A549 (cell line): ENCODE measurements around the gene STAB2. TPM values are rescaled to one million over a fixed set of nuclear protein-coding genes. Genes with fewer than 3 reads are reported as not detected.

Experiments used
- ATAC-seq, 2 experiments: fragments of 200-7000 bp in 1 of 2; fragments of >200 bp in 1 of 2; cut with Nextera tagmentation in 1 of 2; cut with Tn5 transposase in 1 of 2; 3 replicates each; pipeline versions ENCODE4 v1.8.0 to v1.9.1; 2018 to 2020; ENCODE audit warnings: mild to moderate bottlenecking in 1 of 2, moderate library complexity in 1 of 2
- CTCF ChIA-PET: fragments of 300-600 bp; sonication (Branson Sonifier 250); formaldehyde crosslinking; extraction: SDS; loops from one replicate; lab custom pipeline; 2021; ENCODE audit warnings: antibody characterized with exemption, inconsistent platforms; lab: Yijun Ruan, JAX
- POLR2A ChIA-PET: fragments of 350-600 bp; formaldehyde crosslinking; extraction: SDS; loops from one replicate; lab custom pipeline; 2021; ENCODE audit warnings: antibody characterized with exemption, inconsistent platforms; lab: Yijun Ruan, JAX
- DNase-seq, 2 experiments: peaks; one replicate each; pipeline versions ENCODE4 v3.0.0 to v3.0.0-alpha.2; 2011 to 2016; ENCODE audit warnings: low read depth in 1 of 2, low spot score in 1 of 2
- FAIRE-seq: peaks from 2 replicates; lab custom pipeline; 2011; peaks lifted over from hg19 to GRCh38; lab: Jason Lieb, UNC
- H3K27ac ChIP-seq, 2 experiments: fragments of >200 bp; sonication (Bioruptor Twin); formaldehyde crosslinking; 3 replicates each; pipeline ENCODE4 v1.5.1; 2016 to 2017
- H3K4me1 ChIP-seq: fragments of >200 bp; sonication (Bioruptor Twin); formaldehyde crosslinking; 3 replicates; pipeline ENCODE4 v1.6.1; 2016
- H3K4me2 ChIP-seq: fragments of >200 bp; sonication (Bioruptor Twin); formaldehyde crosslinking; 3 replicates; pipeline ENCODE4 v1.6.1; 2016
- H3K4me3 ChIP-seq: fragments of >200 bp; sonication (Bioruptor Twin); formaldehyde crosslinking; 3 replicates; pipeline ENCODE4 v1.5.1; 2016
- H3K9me3 ChIP-seq: fragments of >200 bp; sonication (Bioruptor Twin); formaldehyde crosslinking; 3 replicates; pipeline ENCODE4 v1.6.1; 2016
- CBX2 ChIP-seq: fragments of 200-600 bp; sonication (generic); IDR thresholded peaks from 2 replicates; pipeline ENCODE4 v1.6.1; 2016; ENCODE audit warnings: low read depth, mild to moderate bottlenecking, borderline replicate concordance
- CBX8 ChIP-seq: fragments of 200-600 bp; sonication (generic); IDR thresholded peaks from 2 replicates; pipeline ENCODE4 v1.6.1; 2016
- CHD2 ChIP-seq: fragments of 150-350 bp; IDR thresholded peaks from 2 replicates; pipeline ENCODE4 v1.6.1; 2014; ENCODE audit warnings: low read length; ENCODE audit not compliant: partially characterized antibody
- EHMT2 ChIP-seq: fragments of 200-600 bp; sonication (generic); IDR thresholded peaks from 2 replicates; pipeline ENCODE4 v1.6.1; 2016; ENCODE audit warnings: antibody characterized with exemption, low read depth, mild to moderate bottlenecking, moderate library complexity
- ESRRA ChIP-seq: fragments of 150-350 bp; IDR thresholded peaks from 2 replicates; pipeline ENCODE4 v1.6.1; 2014; ENCODE audit warnings: mild to moderate bottlenecking, low read length, borderline replicate concordance
- HOXA7 ChIP-seq: fragments of 250-450 bp; sonication (Bioruptor Pico); IDR thresholded peaks from 2 replicates; pipeline ENCODE4 v1.5.0; 2020; ENCODE audit warnings: mild to moderate bottlenecking, moderate library complexity
- HOXB13 ChIP-seq: fragments of 250-450 bp; sonication (Bioruptor Pico); IDR thresholded peaks from 2 replicates; pipeline ENCODE4 v1.5.0; 2020; ENCODE audit warnings: low read depth, mild to moderate bottlenecking, moderate library complexity
- HOXB5 ChIP-seq: fragments of 250-450 bp; sonication (Bioruptor Pico); IDR thresholded peaks from 2 replicates; pipeline ENCODE4 v1.5.0; 2020; ENCODE audit warnings: mild to moderate bottlenecking, moderate library complexity
- MAFK ChIP-seq: fragments of 450-650 bp; IDR thresholded peaks from 2 replicates; pipeline ENCODE4 v1.6.1; 2014; ENCODE audit not compliant: partially characterized antibody
- NPAS2 ChIP-seq: fragments of 250-450 bp; sonication (Bioruptor Pico); IDR thresholded peaks from 2 replicates; pipeline ENCODE4 v1.8.0; 2022; ENCODE audit warnings: mild to moderate bottlenecking, moderate library complexity, borderline replicate concordance
- POLR2AphosphoS2 ChIP-seq: conservative IDR thresholded peaks from 2 replicates; pipeline ENCODE4 v1.6.1; 2012; ENCODE audit warnings: low read length, improper control_type of control experiment, inconsistent platforms
- RCOR1 ChIP-seq: fragments of 150-350 bp; IDR thresholded peaks from 2 replicates; pipeline ENCODE4 v1.6.1; 2014; ENCODE audit warnings: antibody characterized with exemption, low read length, low read depth
- RFX5 ChIP-seq: fragments of 450-650 bp; IDR thresholded peaks from 2 replicates; pipeline ENCODE4 v1.7.1; 2014; ENCODE audit warnings: antibody characterized with exemption, mild to moderate bottlenecking, moderate library complexity
- RNF2 ChIP-seq: fragments of 200-600 bp; sonication (generic); IDR thresholded peaks from 2 replicates; pipeline ENCODE4 v1.6.1; 2016; ENCODE audit warnings: low read depth, mild to moderate bottlenecking, antibody characterized with exemption, moderate library complexity, borderline replicate concordance
- TP53 ChIP-seq: fragments of 250-450 bp; sonication (Bioruptor Pico); IDR thresholded peaks from 2 replicates; pipeline ENCODE4 v1.5.0; 2021; ENCODE audit warnings: mild to moderate bottlenecking, moderate library complexity
- ZC3H11A ChIP-seq: fragments of 450-650 bp; IDR thresholded peaks from 2 replicates; pipeline ENCODE4 v1.6.1; 2014; ENCODE audit warnings: antibody characterized with exemption, mild to moderate bottlenecking
- WGBS: methylation state at CpG from one replicate; pipeline ENCODE4 v1.1.6; 2017; ENCODE audit errors: missing lambda C conversion rate; 5-methylcytosine and 5-hydroxymethylcytosine counted together
- polyA plus RNA-seq, 4 experiments: library from polyadenylated mRNA; depleted of rRNA in 3 of 4; stranded (reverse); fragments of >200 nt; fragmentation: RNase III in 1 of 4; extraction: RNeasy Plus Mini Kit Qiagen cat#74134 plus additional on column Dnase treatment in 1 of 4; gene quantifications; 2 replicates in 3 of 4; 3 replicates in 1 of 4; pipeline ENCODE4 v1.2.3, GENCODE V29; 2011 to 2017
- TF ChIP-seq, protein P1 (sequence below): fragments of 450-650 bp; IDR thresholded peaks from 2 replicates; pipeline ENCODE4 v1.6.1; 2014; ENCODE audit warnings: antibody characterized with exemption
- TF ChIP-seq, protein P2 (sequence below): IDR thresholded peaks from 2 replicates; pipeline ENCODE4 v1.6.1; 2012; ENCODE audit warnings: low read depth, borderline replicate concordance
- TF ChIP-seq, protein P3 (sequence below): fragments of >200 bp; sonication (Bioruptor Twin); formaldehyde crosslinking; IDR thresholded peaks from 2 replicates; pipeline ENCODE4 v1.6.1; 2016
- TF ChIP-seq, protein P4 (sequence below): fragments of >200 bp; sonication (Bioruptor Twin); formaldehyde crosslinking; IDR thresholded peaks from 3 replicates; pipeline ENCODE4 v1.6.1; 2016
- TF ChIP-seq, protein P5 (sequence below): IDR thresholded peaks from 2 replicates; pipeline ENCODE4 v1.6.1; 2012
- TF ChIP-seq, protein P6 (sequence below): fragments of 250-450 bp; sonication (Bioruptor Pico); IDR thresholded peaks from 2 replicates; pipeline ENCODE4 v1.5.0; 2020; ENCODE audit warnings: low read depth, mild to moderate bottlenecking, moderate library complexity

The STAB2 gene
- polyA plus RNA-seq, 2 of the 4 experiments (the other 2 are of a cell fraction), result not detected

DNA sequence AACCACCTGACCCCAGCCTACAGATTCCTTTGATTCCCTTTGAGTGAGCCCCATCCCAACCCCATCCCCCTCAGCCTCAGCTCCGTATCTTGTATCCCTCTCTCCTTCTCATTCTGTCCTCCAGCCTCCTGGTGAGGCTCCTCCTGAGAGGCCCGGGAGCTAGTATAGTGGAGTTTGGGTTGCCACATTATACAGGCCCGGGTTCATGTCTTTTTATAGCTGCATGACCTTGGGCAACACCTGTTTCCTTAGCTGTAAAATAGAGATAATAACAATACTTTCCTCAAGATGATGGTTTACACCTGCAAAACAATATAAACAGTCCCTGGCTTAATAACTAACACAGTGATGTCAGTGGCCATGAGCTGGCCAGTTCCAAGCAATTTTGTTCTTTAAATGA, 89.8 kb downstream of the STAB2 start:
- Histone ChIP-seq H3K9me3 (no peaks in the 10 kb centered on the region), H3K4me3 (no peak overlapping the region), H3K4me2 (no peak overlapping the region), H3K27ac (no peak overlapping the region), H3K4me1 (peaks cover 20% of the 10 kb centered on the region)
- DNase-seq, result no peak
- ChIA-PET CTCF (interaction anchor here (0.7 to 1.5 kb wide), 2 partner anchors 10 to 44 kb away, joined by 3 read pairs; no protein-coding TSS in a partner anchor), POLR2A (no interaction called here)
- no peak for ATAC-seq
- no peak for FAIRE-seq
- WGBS, result 65% methylated on average over 3 of the region's 3 CpGs
- TF ChIP-seq NPAS2 (CRISPR knock-in tag) (no peak), POLR2AphosphoS2 (no peak), CBX2 (no peak), RFX5 (no peak), CHD2 (no peak), ESRRA (no peak)
- TF ChIP-seq, protein P1, sequence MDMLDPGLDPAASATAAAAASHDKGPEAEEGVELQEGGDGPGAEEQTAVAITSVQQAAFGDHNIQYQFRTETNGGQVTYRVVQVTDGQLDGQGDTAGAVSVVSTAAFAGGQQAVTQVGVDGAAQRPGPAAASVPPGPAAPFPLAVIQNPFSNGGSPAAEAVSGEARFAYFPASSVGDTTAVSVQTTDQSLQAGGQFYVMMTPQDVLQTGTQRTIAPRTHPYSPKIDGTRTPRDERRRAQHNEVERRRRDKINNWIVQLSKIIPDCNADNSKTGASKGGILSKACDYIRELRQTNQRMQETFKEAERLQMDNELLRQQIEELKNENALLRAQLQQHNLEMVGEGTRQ, result no peak
- TF ChIP-seq, protein P2, sequence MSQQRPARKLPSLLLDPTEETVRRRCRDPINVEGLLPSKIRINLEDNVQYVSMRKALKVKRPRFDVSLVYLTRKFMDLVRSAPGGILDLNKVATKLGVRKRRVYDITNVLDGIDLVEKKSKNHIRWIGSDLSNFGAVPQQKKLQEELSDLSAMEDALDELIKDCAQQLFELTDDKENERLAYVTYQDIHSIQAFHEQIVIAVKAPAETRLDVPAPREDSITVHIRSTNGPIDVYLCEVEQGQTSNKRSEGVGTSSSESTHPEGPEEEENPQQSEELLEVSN, result no peak
- TF ChIP-seq, protein P3, sequence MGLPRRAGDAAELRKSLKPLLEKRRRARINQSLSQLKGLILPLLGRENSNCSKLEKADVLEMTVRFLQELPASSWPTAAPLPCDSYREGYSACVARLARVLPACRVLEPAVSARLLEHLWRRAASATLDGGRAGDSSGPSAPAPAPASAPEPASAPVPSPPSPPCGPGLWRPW, result no peak

DNA sequence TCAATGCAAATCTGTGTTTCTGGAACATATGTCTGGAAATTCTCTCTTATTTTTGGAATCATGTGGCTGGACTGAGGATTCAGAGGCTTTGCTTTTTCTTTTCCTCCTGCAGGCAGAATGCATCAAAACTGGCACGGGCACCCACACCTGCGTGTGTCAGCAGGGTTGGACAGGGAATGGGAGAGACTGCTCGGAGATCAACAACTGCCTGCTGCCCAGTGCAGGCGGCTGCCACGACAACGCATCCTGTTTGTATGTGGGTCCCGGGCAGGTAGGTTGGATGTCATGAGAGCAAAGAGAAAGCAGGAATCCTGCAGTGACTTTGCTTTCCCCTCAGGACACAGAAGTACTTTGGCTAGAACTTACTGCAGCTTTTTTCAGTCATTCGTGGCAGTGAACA, 90.3 kb downstream of the STAB2 start:
- FAIRE-seq (no peak), ATAC-seq (no peak), DNase-seq (no peak)
- Histone ChIP-seq H3K4me2 (no peak overlapping the region), H3K4me1 (peaks cover 15% of the 10 kb centered on the region), H3K4me3 (no peak overlapping the region), H3K27ac (no peak overlapping the region), H3K9me3 (no peaks in the 10 kb centered on the region)
- TF ChIP-seq NPAS2 (CRISPR knock-in tag) (no peak), EHMT2 (no peak), HOXB5 (CRISPR knock-in tag) (no peak), CBX8 (no peak), POLR2AphosphoS2 (no peak), RCOR1 (no peak), TP53 (CRISPR knock-in tag) (no peak), ESRRA (no peak), RNF2 (no peak), HOXB13 (CRISPR knock-in tag) (no peak), ZC3H11A (no peak), HOXA7 (no peak), MAFK (no peak)
- TF ChIP-seq, protein P4, sequence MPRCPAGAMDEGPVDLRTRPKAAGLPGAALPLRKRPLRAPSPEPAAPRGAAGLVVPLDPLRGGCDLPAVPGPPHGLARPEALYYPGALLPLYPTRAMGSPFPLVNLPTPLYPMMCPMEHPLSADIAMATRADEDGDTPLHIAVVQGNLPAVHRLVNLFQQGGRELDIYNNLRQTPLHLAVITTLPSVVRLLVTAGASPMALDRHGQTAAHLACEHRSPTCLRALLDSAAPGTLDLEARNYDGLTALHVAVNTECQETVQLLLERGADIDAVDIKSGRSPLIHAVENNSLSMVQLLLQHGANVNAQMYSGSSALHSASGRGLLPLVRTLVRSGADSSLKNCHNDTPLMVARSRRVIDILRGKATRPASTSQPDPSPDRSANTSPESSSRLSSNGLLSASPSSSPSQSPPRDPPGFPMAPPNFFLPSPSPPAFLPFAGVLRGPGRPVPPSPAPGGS, result no peak
- TF ChIP-seq, protein P5, sequence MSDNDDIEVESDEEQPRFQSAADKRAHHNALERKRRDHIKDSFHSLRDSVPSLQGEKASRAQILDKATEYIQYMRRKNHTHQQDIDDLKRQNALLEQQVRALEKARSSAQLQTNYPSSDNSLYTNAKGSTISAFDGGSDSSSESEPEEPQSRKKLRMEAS, result no peak
- TF ChIP-seq, protein P2, result no peak
- TF ChIP-seq, protein P6, sequence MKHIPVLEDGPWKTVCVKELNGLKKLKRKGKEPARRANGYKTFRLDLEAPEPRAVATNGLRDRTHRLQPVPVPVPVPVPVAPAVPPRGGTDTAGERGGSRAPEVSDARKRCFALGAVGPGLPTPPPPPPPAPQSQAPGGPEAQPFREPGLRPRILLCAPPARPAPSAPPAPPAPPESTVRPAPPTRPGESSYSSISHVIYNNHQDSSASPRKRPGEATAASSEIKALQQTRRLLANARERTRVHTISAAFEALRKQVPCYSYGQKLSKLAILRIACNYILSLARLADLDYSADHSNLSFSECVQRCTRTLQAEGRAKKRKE (CRISPR knock-in tag), result no peak
- ChIA-PET POLR2A (no interaction called here), CTCF (interaction anchor here (0.7 to 1.5 kb wide), 2 partner anchors 10 to 44 kb away, joined by 3 read pairs; no protein-coding TSS in a partner anchor)
- 69% methylated on average over 8 of the region's 8 CpGs for WGBS
